HepG2 (cell line): Measurements from ENCODE around the gene MRPL51. TPM values are rescaled to one million over a fixed set of nuclear protein-coding genes. Genes with fewer than 3 reads are reported as not detected.

Experiments used
- ATAD3A ChIP-seq: sonication (generic); formaldehyde crosslinking; IDR thresholded peaks from 2 replicates; pipeline ENCODE4 v1.4.0; 2020; ENCODE audit warnings: missing genetic modification reagents
- CBX2 ChIP-seq, 2 experiments: fragments of 200-600 bp in 1 of 2; sonication (generic); formaldehyde crosslinking in 1 of 2; IDR thresholded peaks; 2 replicates each; pipeline versions ENCODE4 v1.7.0 to v1.8.1; 2018 to 2022; ENCODE audit warnings: low read depth in 2 of 2, low read length in 1 of 2, mild to moderate bottlenecking in 1 of 2, missing genetic modification reagents in 1 of 2
- CENPT ChIP-seq: sonication (generic); formaldehyde crosslinking; IDR thresholded peaks from 2 replicates; pipeline ENCODE4 v1.8.0; 2022; ENCODE audit warnings: low read depth, mild to moderate bottlenecking, moderate library complexity, missing genetic modification reagents
- FOXA3 ChIP-seq: IDR thresholded peaks from 2 replicates; pipeline ENCODE4 v1.6.1; 2016; ENCODE audit warnings: missing genetic modification reagents, missing compliant biosample characterization
- HDAC2 ChIP-seq: sonication (generic); formaldehyde crosslinking; IDR thresholded peaks from 2 replicates; pipeline ENCODE4 v1.4.0; 2020; ENCODE audit warnings: missing genetic modification reagents
- HIVEP1 ChIP-seq: sonication (generic); formaldehyde crosslinking; IDR thresholded peaks from 2 replicates; pipeline ENCODE4 v1.4.0; 2020; ENCODE audit warnings: mild to moderate bottlenecking, missing genetic modification reagents
- HOXD1 ChIP-seq: sonication (generic); formaldehyde crosslinking; IDR thresholded peaks from 2 replicates; pipeline ENCODE4 v1.5.0; 2020; ENCODE audit warnings: missing genetic modification reagents
- KDM4B ChIP-seq: sonication (generic); formaldehyde crosslinking; IDR thresholded peaks from 2 replicates; pipeline ENCODE4 v1.4.0; 2020; ENCODE audit warnings: missing genetic modification reagents
- MIER3 ChIP-seq: IDR thresholded peaks from 2 replicates; pipeline ENCODE4 v1.6.1; 2016; ENCODE audit warnings: missing compliant biosample characterization, borderline replicate concordance
- NFYC ChIP-seq: IDR thresholded peaks from 2 replicates; pipeline ENCODE4 v1.6.1; 2016; ENCODE audit warnings: missing genetic modification reagents, missing compliant biosample characterization
- RARA ChIP-seq: IDR thresholded peaks from 2 replicates; pipeline ENCODE4 v1.6.1; 2016; ENCODE audit warnings: missing genetic modification reagents, missing compliant biosample characterization
- SIN3B ChIP-seq: fragments of 150-350 bp; IDR thresholded peaks from 2 replicates; pipeline ENCODE4 v1.6.1; 2014; ENCODE audit warnings: low read length
- SOX6 ChIP-seq, 2 experiments: fragments of 450-650 bp in 1 of 2; sonication (generic) in 1 of 2; formaldehyde crosslinking in 1 of 2; IDR thresholded peaks; 2 replicates each; pipeline versions ENCODE4 v1.4.0 to v1.6.1; 2017 to 2020; ENCODE audit warnings: antibody characterized with exemption in 1 of 2, mild to moderate bottlenecking in 1 of 2, missing genetic modification reagents in 1 of 2
- TEAD3 ChIP-seq: optimal IDR thresholded peaks from 2 replicates; pipeline ENCODE3; 2016; ENCODE audit warnings: borderline replicate concordance
- ZIK1 ChIP-seq: sonication (generic); formaldehyde crosslinking; IDR thresholded peaks from 2 replicates; pipeline ENCODE4 v1.5.0; 2020; ENCODE audit warnings: mild to moderate bottlenecking, low read depth, missing genetic modification reagents, borderline replicate concordance
- ZNF264 ChIP-seq: sonication (generic); formaldehyde crosslinking; IDR thresholded peaks from 2 replicates; pipeline ENCODE4 v1.4.0; 2020; ENCODE audit warnings: missing genetic modification reagents
- ZNF292 ChIP-seq: sonication (generic); formaldehyde crosslinking; IDR thresholded peaks from 2 replicates; pipeline ENCODE4 v1.8.1; 2022; ENCODE audit warnings: mild to moderate bottlenecking, low read depth, missing genetic modification reagents, borderline replicate concordance
- ZNF678 ChIP-seq: sonication (generic); formaldehyde crosslinking; IDR thresholded peaks from 2 replicates; pipeline ENCODE4 v1.4.0; 2020; ENCODE audit warnings: mild to moderate bottlenecking, missing genetic modification reagents
- polyA plus RNA-seq, 8 experiments: library from polyadenylated mRNA; depleted of rRNA in 3 of 8; stranded (reverse) in 7 of 8; unstranded in 1 of 8; fragments of >200 nt; fragmentation: Illumina TruSeq in 4 of 8; extraction: Trizol in 4 of 8; gene quantifications; 2 replicates each; pipeline versions ENCODE4 v1.2.1 to v1.2.3, GENCODE V29; 2011 to 2016; ENCODE audit warnings: low read depth in 4 of 8, missing spikeins in 1 of 8, mixed read lengths in 1 of 8; ENCODE audit not compliant: insufficient read depth in 1 of 8
- total RNA-seq, 5 experiments: library from RNA; depleted of rRNA; stranded (reverse); fragments of >200 nt; fragmentation: Illumina TruSeq; extraction: Trizol; gene quantifications; 2 replicates each; pipeline ENCODE4 v1.2.3, GENCODE V29; 2016; ENCODE audit warnings: low read depth in 1 of 5
- TF ChIP-seq, protein P1 (sequence below): sonication (generic); formaldehyde crosslinking; IDR thresholded peaks from one replicate; pipeline ENCODE4 v1.5.1; 2020; ENCODE audit warnings: mild to moderate bottlenecking, missing genetic modification reagents; ENCODE audit errors: not compliant biosample characterization
- TF ChIP-seq, protein P2 (sequence below): sonication (generic); formaldehyde crosslinking; IDR thresholded peaks from 2 replicates; pipeline ENCODE4 v1.4.0; 2020; ENCODE audit warnings: missing genetic modification reagents
- TF ChIP-seq, protein P3 (sequence below): sonication (generic); formaldehyde crosslinking; IDR thresholded peaks from 2 replicates; pipeline ENCODE4 v1.8.1; 2023; ENCODE audit warnings: missing genetic modification reagents, mild to moderate bottlenecking, borderline replicate concordance

Gene MRPL51
- total and polyA plus RNA-seq, 2 of the 13 experiments (the other 11 are each of a cell fraction or from before 2014, with no cell fraction given): 64.8 to 278 TPM

DNA sequence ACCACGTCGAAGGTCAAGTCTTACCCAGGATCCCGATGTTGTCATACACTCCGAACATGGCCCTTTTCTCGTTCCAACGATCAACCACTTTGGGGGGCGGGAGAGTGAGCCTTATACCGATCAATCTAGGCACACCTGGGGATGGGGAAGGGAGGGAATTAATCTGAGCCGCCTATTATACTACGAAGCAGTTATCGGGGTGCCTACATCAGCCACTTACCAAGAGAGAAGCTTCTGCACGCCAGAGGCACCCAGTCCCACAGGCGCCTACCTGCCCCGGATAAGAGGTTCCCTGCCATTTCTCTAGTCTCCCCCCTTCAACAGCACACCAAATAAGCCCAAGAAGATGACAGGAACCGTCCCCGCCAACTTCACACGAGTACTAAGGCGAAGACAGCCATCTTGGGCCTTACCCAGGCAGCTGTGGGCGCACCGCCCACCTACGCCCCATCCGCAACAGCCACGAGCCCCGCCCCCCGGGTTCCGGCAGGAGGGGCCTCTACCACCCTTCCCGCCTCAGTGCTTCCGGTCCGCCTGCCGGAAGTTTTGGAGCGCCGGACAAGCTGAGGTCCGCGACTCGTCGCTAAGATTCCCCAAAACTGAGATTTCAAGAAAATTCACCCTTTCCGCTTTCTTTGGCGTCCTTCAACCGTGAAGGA is at the start of gene MRPL51 (continued):
- TF ChIP-seq ZNF292 (CRISPR knock-in tag) (no peak), TEAD3 (CRISPR knock-in tag) (no peak), SIN3B (peak; percentile 77), CENPT (peak; percentile 26; the same call in 1 of the 2 replicates), HDAC2 (CRISPR knock-in tag) (peak; percentile 50; the same call in 1 of the 2 replicates), MIER3 (CRISPR knock-in tag) (peak; percentile 63; the same call in 1 of the 2 replicates), ZNF264 (CRISPR knock-in tag) (peak; percentile 19; the same call in 1 of the 2 replicates), SOX6 (IDR thresholded peaks at IDR 0.05) (no peak), SOX6 (CRISPR knock-in tag; IDR thresholded peaks at IDR 0.05) (no peak), ZIK1 (CRISPR knock-in tag) (no peak), CBX2 (IDR thresholded peaks at IDR 0.05; ENCODE audit: low read depth, low read length) (no peak), CBX2 (CRISPR knock-in tag; IDR thresholded peaks at IDR 0.05; ENCODE audit: low read depth) (no peak), KDM4B (CRISPR knock-in tag) (no peak), HOXD1 (CRISPR knock-in tag) (no peak), ZNF678 (no peak), NFYC (no peak; the same call in 1 of the 2 replicates), HIVEP1 (CRISPR knock-in tag) (no peak; the same call in none of the 2 replicates), FOXA3 (peak; percentile 9; the same call in 1 of the 2 replicates), RARA (CRISPR knock-in tag) (no peak), ATAD3A (no peak)
- TF ChIP-seq, protein P1, sequence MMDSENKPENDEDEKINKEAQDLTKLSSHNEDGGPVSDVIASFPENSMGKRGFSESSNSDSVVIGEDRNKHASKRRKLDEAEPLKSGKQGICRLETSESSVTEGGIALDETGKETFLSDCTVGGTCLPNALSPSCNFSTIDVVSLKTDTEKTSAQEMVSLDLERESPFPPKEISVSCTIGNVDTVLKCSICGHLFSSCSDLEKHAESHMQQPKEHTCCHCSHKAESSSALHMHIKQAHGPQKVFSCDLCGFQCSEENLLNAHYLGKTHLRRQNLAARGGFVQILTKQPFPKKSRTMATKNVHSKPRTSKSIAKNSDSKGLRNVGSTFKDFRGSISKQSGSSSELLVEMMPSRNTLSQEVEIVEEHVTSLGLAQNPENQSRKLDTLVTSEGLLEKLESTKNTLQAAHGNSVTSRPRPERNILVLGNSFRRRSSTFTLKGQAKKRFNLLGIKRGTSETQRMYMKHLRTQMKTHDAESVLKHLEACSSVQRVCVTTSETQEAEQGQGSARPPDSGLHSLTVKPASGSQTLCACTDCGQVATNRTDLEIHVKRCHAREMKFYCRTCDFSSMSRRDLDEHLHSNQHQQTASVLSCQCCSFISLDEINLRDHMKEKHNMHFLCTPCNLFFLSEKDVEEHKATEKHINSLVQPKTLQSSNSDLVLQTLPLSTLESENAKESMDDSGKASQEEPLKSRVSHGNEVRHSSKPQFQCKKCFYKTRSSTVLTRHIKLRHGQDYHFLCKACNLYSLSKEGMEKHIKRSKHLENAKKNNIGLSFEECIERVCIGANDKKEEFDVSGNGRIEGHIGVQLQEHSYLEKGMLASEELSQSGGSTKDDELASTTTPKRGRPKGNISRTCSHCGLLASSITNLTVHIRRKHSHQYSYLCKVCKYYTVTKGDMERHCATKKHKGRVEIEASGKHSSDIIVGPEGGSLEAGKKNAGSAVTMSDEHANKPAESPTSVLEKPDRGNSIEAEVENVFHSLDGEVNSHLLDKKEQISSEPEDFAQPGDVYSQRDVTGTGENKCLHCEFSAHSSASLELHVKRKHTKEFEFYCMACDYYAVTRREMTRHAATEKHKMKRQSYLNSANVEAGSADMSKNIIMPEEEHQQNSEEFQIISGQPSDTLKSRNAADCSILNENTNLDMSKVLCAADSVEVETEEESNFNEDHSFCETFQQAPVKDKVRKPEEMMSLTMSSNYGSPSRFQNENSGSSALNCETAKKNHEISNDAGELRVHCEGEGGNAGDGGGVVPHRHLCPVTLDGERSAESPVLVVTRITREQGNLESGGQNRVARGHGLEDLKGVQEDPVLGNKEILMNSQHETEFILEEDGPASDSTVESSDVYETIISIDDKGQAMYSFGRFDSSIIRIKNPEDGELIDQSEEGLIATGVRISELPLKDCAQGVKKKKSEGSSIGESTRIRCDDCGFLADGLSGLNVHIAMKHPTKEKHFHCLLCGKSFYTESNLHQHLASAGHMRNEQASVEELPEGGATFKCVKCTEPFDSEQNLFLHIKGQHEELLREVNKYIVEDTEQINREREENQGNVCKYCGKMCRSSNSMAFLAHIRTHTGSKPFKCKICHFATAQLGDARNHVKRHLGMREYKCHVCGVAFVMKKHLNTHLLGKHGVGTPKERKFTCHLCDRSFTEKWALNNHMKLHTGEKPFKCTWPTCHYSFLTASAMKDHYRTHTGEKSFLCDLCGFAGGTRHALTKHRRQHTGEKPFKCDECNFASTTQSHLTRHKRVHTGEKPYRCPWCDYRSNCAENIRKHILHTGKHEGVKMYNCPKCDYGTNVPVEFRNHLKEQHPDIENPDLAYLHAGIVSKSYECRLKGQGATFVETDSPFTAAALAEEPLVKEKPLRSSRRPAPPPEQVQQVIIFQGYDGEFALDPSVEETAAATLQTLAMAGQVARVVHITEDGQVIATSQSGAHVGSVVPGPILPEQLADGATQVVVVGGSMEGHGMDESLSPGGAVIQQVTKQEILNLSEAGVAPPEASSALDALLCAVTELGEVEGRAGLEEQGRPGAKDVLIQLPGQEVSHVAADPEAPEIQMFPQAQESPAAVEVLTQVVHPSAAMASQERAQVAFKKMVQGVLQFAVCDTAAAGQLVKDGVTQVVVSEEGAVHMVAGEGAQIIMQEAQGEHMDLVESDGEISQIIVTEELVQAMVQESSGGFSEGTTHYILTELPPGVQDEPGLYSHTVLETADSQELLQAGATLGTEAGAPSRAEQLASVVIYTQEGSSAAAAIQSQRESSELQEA (CRISPR knock-in tag): no peak
- TF ChIP-seq, protein P2, sequence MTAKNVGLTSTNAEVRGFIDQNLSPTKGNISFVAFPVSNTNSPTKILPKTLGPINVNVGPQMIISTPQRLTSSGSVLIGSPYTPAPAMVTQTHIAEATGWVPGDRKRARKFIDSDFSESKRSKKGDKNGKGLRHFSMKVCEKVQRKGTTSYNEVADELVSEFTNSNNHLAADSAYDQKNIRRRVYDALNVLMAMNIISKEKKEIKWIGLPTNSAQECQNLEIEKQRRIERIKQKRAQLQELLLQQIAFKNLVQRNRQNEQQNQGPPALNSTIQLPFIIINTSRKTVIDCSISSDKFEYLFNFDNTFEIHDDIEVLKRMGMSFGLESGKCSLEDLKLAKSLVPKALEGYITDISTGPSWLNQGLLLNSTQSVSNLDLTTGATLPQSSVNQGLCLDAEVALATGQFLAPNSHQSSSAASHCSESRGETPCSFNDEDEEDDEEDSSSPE: peak; percentile 66
- TF ChIP-seq, protein P3, sequence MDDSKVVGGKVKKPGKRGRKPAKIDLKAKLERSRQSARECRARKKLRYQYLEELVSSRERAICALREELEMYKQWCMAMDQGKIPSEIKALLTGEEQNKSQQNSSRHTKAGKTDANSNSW (CRISPR knock-in tag): no peak
